Putamen (tissue), 1 donor: ENCODE results near the gene XIRP2.
"Not testable (repeated sequence)": the region's sequence is repeated elsewhere in the genome, so short reads cannot be mapped to it uniquely, and the experiment has no call there.

Source experiments
- DNase-seq: peaks from one replicate; pipeline ENCODE4 v3.0.0-alpha.2; 2016; ENCODE audit warnings: low spot score

XIRP2 gene

DNA sequence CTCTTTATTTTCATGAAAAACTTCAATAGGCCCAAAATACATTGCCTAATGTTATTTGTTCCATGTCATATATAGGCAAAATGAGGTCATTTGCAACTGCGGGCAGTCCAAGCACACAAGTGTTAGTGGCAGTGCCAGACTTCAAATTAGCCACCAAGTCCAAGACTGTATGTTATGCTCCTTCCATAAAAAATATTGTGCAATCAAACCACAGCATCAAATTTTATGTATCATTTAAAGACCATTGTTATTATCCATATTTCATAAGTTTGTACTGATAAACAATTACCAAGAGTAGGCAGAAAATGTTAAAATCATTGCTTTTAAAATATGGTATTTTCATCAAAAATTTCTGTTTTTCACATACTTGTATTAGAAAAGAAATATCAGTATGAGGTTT is 54.1 kb downstream of the XIRP2 start:
- no peak for DNase-seq

DNA sequence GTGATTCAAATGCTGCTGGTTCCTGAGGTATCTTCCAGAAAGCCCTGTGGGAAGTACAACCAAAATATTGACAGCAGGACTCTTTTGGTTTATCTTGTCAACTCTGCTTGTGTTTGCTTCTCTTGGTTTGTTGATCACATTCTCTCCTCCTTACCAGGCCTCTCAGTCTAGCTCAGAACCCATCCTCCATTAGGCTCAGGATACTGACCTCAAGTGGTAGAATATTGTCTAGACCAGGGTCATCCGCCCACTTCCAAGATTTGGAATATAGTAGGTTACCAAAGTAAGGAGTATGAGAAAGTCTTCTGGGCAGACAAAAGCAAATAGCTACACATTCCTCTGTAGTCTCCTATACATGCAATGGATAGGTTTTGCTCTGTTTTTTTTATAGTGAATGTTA is 56.6 kb downstream of the XIRP2 start:
- DNase-seq: no peak

DNA sequence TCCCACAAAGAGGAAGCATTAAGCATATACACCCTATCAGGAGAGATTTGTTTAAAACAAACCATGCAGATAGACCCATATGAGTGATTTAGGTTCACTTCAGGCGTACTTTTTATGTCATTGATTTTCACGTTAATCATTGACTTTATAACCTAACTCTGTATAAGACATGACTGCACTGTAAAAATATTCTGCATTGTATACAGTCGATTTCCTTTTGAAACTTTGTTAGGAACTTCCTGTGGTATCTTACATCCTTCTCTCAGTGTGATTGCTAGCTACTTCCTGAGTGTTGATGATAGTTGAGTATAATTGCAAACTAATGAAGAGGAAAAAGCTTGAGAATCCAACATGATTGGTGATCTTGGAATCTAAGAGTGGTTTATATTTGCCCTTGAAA is 69.4 kb downstream of the XIRP2 start:
- DNase-seq: no peak

DNA sequence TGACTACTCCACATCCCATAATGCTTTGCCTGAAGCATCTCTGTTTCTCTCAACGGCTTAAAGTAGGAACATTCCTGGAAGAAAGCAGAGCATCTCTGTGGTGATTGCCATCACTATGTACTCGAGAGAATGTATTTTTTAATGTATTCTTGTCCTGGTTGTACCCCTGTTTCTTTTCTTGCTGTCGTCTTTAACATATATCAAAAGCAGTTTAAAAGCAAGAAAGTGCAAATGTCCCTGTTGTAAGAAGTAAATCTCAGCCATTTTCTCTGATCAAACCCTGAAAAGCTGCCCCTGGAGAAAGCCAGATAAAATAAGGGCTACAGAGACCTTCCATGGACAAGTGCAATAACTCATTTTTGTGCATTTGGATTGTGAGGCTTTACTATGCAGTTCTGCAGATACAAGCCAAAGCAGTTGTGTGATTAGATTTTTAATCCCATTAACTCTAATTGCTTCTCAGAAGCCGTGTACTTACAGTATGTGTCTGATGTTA is 70.8 kb downstream of the XIRP2 start:
- DNase-seq: no peak

DNA sequence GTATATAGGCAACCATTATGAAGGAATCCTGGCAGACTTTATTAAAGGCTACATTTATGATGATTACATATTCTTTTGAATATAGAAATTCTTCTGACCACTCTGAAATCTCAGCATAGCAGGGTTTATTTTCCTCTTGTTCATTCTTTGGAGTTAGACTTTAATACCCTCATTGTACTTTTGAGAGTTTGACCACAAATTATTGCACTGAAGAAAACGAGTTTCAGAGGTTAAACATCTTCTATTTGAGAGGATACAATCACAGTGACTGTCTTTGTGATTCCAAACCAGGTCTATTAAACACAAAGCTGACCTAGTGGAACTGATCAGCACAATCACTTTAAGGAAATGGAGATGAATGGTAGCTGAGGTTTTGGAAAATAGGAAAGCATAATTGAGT is 71.3 kb downstream of the XIRP2 start:
- no peak for DNase-seq

DNA sequence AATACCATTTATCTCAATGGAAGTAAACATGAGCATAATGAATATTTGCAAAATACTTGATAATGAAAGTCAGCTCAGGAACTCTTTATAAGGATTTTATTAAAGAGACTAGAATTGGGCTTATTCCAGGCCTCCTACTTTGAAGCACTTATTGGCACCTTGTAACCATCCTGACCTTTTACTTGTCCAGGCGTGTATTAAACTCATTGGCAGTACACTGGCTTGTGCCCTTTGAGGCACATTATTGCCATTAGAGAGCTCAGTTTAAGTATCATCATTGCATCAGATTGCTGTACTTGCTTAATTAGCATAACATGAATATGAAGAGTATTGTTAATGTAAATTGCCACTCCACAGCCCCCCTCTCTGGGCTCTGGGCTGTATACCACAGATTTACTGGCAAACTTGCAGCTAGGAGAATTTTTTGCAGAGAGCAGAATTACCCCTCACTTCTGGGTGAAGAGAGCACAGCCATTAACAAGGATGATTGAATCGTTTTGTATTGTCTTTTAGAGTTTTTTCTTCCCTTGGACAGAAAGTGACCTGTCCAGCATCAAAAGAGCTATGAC is 72.5 kb downstream of the XIRP2 start:
- no peak for DNase-seq

DNA sequence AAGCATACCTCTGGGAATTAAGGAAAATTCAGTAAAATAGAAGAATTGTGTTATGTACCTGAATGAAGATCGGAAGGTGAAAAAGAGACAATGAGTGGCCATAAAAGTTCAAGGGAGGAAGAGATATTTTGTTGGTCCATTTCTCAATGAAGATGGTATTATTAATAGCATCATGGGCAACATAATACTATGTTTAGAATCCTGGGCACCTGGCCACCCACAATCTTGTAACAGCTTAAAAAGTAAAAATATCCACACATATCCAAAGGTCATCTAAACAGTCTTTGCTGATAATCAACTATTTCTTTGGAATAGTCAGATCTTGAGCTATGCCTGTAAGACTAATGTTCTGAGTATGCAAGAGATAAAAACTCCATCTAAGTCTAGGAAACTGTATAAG is 73.7 kb downstream of the XIRP2 start:
- DNase-seq: no peak

DNA sequence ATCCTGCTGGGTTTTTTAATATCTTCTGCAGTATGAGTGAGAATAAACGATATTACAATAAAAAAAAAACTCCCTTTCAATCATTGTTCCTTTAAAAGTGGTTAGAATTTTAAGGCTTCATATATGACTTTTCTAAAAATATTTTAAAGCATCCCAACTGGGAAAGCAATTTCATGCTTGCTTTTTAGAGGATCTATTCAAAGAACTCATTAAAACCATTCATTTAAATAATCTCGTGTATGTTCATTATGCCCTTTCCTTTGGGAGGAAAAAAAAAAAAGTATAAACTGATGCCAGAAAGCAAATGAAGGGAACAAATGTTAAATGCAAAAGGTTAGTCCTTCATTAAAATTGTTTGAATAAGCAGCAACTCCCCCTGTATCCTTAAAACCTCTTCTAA is 81.2 kb downstream of the XIRP2 start:
- no peak for DNase-seq

DNA sequence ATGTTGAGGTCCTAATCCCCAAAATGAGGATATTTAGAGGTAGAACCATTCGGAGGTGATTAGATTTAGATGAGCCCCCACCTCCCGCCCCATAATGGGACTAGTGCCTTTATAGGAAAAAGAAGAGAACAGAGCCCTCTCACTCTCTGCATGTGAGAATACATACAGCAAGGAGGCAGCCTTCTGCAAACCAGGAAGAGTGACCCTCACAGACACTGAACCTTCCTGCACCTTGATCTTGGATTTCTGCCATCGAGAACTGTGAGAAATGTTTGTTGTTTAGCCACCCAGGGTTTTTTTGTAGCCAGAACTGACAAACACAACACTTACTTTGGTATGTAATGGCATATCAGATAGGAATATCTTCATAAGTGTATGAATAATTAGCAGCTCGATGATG is 83.7 kb downstream of the XIRP2 start:
- DNase-seq: no peak

DNA sequence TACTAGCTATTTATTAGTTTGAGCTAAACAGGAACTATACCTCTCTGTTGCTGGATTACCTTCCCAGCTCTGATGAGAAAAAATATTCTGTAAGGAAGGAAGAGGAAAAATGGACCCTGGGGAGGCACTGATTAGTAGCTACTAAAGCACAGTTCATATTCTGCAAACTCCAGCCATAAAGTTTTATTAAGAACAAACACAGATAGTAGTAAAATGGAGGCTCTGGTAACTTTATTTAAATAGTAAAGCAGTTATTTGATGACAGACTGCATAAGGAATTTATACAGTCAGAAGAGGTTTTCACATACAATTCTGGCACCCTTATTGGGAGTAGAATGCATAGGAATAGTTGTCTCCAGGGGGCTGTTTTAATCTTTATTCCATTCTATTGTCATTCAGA is 84.1 kb downstream of the XIRP2 start:
- DNase-seq: no peak

DNA sequence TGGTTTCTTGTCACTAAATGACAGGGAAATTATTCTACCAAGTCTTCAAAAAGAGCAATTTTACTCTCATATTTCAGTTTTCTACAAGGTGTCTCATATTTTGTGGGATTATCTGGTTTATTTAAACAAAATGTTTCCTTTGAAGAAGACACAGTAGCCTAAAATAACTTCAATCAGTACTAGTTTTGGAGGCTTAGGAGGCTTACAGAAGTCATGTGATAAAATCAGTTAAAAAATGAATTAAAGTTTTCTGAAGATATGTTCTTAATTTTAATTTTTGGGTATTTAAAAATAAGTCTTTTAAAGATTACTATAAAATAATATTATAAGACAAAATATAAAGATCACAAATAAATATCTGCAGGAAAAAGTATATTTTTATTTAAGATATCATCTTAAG is 95.9 kb downstream of the XIRP2 start:
- no peak for DNase-seq

DNA sequence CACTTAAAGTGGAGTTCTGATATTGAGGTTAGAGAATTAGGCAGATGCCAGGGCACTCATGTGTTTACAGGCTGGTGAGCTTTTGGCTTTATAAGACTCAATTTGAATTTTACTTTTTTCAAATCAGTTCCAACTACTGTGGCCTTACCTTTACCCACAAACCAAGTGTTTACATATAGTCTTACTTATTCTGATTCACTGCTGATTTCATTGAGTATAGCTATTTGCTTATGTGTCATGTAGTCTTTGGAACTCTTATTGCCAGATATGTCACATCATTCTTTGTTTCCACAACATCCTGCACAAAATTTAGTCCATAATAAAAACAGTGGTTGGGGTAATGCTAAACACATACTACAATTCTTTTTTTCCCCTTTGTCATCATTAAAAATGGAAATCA is 96.5 kb downstream of the XIRP2 start:
- DNase-seq: no peak

DNA sequence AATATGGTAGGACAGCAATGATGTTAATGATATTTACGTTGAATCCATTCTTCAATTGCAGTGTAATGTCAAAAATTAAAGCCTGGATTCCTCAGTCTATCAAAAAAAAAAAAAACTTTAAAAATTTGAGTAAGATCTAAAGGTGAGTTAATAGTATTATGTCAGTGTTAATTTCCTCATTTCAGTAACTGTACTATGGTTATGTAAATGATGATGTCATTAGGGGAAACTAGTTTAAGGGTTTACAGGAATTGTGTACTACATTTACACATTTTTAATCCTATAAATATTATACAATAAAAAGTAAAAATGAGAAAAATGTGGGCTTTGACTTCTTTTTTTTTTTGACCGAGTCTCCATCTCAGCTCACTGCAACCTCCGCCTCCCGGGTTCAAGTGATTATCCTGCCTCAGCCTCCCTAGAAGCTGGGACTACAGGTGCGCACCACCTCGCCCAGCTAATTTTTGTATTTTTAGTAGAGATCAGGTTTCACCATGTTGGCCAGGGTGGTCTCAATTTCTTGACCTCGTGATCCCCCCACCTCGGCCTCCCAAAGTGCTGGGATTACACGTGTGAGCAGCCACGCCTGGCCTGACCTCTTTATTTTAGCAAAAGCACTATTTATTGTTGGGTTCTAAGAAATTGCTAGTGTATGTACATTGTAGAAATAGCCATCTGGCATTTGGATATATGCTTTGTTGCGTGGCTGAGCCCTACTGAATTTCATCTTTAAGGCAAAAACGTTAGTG is 106.5 kb downstream of the XIRP2 start:
- DNase-seq: no peak

DNA sequence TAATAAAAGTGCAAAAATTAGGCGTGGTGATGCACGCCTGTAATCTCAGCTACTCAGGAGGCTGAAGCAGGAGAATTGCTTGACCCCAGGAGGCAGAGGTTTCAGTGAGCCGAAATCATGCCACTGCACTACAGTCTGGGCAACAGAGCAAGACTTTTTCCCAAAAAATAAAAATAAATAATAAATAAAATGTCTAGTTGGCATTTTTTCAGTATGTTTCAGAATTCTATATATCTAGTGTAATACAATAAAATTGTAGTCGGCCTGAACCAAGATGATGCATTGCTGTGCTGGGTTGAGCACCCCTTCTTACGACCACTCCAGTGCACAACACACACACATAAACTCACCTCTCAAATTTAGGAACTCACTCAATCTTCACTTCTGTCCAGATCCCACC is 108.2 kb downstream of the XIRP2 start:
- no peak for DNase-seq

DNA sequence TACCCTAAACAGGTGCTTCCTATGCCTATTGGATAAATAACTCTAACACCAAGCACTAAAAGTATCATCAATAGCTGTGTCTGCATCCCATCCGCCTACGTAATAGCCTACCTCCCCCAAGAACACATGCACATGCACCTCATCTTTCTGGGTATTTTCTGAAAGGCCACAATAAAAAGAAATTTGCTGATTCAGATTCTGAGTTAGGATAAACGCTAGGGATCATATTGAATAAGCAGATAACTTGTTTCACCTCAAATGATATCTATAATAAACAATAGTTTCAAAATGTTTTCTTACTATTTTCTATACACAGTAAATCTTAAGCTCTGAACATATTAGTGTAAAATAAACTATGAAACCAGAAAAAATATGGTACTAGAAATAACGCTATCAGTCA is 112.9 kb downstream of the XIRP2 start:
- DNase-seq: no peak

DNA sequence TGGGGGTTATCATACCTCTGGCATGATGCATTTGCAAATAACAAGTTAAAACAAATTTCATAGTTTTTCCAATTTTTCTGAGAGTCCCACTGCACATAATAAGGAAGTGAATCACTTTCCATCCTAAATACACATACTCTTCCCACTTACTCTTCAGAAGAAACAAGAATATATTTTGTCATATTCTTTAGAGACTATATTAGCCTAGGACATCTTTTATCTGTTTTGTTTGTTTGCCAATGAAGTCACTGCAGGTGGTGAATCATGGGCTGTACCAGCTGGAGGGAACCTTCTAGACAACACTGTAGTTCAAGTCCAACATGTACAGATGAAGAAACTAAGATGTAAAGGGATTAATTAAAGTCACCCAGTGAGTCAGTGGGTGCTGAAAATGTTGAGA is 116.8 kb downstream of the XIRP2 start:
- no peak for DNase-seq

DNA sequence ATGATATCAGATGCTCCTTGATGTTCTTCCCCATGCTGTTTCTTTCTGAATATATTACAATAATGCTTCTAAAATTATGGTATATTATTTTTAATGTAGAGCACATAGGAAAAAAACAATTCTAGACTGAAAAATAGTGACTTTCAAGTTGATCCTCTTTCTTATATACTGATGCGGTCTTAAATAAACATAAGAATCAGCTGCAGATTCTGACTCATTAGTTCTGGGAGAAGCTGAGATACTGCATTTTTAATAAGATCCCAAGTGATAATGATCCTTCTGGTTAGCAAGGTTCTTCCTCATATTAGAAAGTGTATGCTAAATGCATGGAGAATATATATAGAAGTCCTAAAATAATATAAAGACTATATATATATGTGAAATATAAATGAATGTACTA is 124.9 kb downstream of the XIRP2 start:
- no peak for DNase-seq

DNA sequence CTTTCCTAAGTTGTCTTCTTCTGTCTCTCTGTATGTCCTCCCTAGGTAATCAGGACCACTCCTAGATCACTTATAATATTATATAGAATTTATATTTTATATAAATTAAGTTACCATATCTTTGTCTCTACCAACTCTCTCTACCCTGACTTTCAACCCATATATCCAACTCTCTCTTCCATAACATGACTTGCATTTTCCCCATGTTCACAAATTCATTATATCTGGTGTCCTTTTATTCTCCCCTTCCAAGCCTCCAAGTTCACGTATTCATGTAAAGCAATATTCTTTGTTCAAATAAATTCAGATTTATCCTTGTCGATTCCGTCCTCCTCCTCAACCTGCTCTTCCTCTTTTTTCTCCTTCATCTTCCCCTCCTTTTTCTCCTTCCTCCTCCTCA is 127.5 kb downstream of the XIRP2 start:
- no peak for DNase-seq

DNA sequence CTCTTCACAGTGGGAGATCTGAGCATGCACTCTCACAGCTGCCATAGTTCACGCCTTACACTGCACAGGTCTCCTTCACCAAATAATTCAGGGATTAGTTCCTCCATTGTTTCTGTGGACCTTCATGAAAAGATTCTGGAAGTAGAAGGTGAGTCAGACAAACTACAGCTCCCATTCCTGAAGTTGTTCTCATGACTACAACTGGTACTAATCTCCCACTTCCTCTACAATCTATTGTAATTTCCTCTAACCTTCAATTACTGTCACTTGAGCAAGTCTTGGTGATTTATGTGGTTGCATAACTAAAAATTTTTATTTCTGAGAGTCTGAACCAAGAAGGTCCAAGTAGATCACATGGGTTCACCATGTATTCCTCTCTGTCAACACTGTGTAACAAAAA is 128.7 kb downstream of the XIRP2 start:
- no peak for DNase-seq

DNA sequence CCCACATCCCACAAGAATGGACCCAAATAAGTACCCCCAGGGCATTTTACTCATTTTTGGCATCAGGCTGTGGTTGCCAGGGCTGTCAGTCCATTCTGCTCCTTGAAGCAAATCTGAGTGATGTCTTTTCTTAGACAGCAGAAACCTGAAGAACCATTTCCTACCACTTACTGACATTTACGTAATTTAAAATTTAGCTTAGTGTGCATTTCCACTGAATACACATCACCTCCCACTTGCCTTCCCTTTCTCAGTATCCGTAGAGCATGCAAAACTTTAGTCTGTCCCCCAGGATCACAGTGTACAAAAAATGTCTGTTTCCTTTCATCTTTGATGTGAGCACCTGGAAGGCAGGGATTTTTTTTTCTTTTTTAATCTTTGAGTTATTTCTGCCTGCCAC is 130.3 kb downstream of the XIRP2 start:
- DNase-seq: no peak

DNA sequence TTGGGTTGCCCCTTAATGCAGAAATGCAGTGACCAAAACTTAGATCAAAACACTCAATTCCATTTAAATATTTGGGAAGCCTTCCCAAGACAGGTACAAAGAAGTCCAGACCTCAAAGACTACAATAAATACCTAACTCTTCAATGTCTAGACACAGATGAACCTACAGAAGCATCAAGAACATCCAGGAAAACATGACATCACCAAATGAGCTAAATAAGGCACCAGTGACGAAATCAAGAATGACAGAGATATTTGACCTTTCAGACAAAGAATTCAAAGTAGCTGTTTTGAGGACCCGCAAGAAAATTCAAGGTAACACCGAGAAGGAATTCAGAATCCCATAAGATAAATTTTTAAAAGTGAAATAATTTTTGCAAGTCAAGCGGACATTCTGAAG is 140.2 kb downstream of the XIRP2 start:
- DNase-seq: no peak

DNA sequence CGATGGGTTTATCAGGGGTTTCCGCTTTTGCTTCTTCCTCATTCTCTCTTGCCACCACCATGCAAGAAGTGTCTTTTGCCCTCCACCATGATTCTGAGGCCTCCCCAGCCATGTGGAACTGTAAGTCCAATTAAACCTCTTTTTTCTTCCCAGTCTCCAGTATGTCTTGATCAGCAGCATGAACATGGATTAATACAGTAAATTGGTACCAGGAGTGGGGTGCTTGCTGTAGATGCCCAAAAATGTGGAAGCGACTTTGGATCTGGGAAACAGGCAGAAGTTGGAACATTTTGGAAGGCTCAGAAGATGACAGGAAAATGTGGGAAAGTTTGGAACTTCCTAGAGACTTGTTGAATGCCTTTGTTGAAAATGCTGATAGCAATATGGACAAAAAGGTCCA is 146.7 kb downstream of the XIRP2 start:
- DNase-seq: not testable (repeated sequence)

DNA sequence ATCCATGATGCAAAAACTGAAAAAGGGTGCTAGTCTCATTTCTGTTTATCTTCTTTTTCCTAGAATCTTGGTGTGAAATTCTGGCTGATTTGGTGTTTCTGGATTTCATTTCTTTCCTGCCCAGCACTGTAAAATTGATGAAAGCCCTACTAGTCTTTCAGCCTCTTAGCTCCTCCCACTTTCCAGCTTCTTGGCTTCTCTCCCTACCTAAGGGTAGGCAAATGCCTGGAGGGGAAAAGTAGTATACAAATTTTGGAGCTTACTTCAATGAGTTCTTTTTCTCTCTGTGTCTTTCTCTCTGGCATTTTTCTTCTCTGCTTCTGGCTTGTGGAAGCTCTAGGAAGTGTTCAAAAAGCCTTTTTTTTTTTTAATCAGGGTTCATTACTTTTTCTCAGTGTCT is 160.5 kb downstream of the XIRP2 start:
- DNase-seq: no peak

DNA sequence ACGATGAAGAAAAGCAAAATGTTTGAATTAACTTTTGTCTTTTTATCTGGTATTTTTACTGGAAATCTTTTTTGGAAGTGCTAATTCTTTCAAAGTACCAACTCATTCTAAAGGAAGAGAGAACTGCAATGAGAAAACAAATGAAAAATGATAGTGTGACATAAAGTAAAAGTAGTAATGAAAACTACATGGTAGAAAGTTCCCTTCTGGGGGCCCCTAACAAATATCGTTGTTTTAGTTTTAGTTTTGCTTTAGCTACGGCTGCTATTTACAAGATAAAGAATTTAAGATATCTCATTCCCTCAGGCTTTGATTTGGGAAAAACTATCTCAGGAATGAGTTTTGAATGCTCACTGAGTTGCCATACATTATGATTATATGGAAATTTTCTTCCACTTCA is 161.4 kb downstream of the XIRP2 start:
- no peak for DNase-seq
